ENCODE data around the gene BSG.

- TF ChIP-seq GATA2 (IDR thresholded peaks at IDR 0.05; ENCODE audit: low read depth, low read length) (no peak), GATA3 (IDR thresholded peaks at IDR 0.05; ENCODE audit: low read depth, low read length) (no peak)
Observed at GRCh38 chr19:547836-548720, 24.3 kb upstream of the BSG start.

All from SH-SY5Y (cell line).